Measurements from ENCODE around the gene EEF1G. TPM values are rescaled to one million over a fixed set of nuclear protein-coding genes. Genes with fewer than 3 reads are reported as not detected.

The EEF1G gene
- total and polyA plus RNA-seq, 2 of the 13 experiments (the other 11 are each of a cell fraction or from before 2014, with no cell fraction given): 1,787 to 2,144 TPM

DNA sequence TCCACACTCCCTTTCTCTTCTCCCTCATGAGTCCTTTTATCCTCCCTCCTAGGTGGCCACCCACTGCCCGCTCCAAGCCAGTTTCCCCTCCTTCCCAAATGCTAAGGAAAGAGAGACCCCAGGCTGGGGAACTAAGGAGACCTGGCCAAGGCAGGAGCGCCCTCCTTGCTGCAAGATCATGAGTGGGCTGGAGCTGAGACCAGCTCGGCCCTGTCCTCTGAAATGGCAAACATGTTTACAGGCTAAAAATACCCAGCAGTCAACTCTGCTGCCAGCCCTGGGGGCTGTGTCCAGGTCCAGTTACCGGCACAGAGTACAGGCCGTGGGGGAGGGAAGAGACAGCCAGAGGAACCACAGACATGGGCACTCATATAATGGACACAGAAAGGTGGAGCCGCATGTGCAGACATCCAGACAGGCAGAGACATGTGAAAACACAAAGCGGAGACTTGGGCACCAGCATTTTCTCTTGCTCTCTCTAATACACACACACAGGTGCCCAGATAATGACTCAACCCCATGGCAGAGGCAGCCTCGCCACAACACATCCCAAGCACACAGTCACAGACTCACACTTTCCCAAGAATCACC is 25.9 kb downstream of the EEF1G start (continued):
- TF ChIP-seq ELF4 (CRISPR knock-in tag; IDR thresholded peaks at IDR 0.05; ENCODE audit: borderline replicate concordance) (no peak), ZNF205 (CRISPR knock-in tag; IDR thresholded peaks at IDR 0.05) (peak; percentile 31; the same call in 1 of the 2 replicates), GABPB1 (CRISPR knock-in tag; IDR thresholded peaks at IDR 0.05) (no peak), TRIM24 (CRISPR knock-in tag; IDR thresholded peaks at IDR 0.05) (no peak), ZMYM4 (CRISPR knock-in tag; IDR thresholded peaks at IDR 0.05) (no peak), SNAPC2 (CRISPR knock-in tag; IDR thresholded peaks at IDR 0.05) (no peak), ZC3H4 (CRISPR knock-in tag; IDR thresholded peaks at IDR 0.05; ENCODE audit: borderline replicate concordance) (no peak), ZNF768 (CRISPR knock-in tag; IDR thresholded peaks at IDR 0.05) (no peak), KLF15 (CRISPR knock-in tag; IDR thresholded peaks at IDR 0.05; ENCODE audit: borderline replicate concordance) (no peak), CEBPB (IDR thresholded peaks at IDR 0.05; ENCODE audit: borderline replicate concordance, low read depth, low read length) (no peak), MAZ (IDR thresholded peaks at IDR 0.05; ENCODE audit: borderline replicate concordance, low read depth, low read length) (no peak; the same call in 1 of the 2 replicates), MAZ (CRISPR knock-in tag; IDR thresholded peaks at IDR 0.05; ENCODE audit: low read depth) (peak; percentile 73), POLR2AphosphoS5 (IDR thresholded peaks at IDR 0.05; ENCODE audit: low read depth, low read length) (peak; percentile 73), SRY (CRISPR knock-in tag; IDR thresholded peaks at IDR 0.05) (no peak; the same call in 1 of the 2 replicates), PHF8 (CRISPR knock-in tag; IDR thresholded peaks at IDR 0.05) (no peak; the same call in 1 of the 2 replicates)
- TF ChIP-seq, protein P1, sequence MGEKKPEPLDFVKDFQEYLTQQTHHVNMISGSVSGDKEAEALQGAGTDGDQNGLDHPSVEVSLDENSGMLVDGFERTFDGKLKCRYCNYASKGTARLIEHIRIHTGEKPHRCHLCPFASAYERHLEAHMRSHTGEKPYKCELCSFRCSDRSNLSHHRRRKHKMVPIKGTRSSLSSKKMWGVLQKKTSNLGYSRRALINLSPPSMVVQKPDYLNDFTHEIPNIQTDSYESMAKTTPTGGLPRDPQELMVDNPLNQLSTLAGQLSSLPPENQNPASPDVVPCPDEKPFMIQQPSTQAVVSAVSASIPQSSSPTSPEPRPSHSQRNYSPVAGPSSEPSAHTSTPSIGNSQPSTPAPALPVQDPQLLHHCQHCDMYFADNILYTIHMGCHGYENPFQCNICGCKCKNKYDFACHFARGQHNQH (CRISPR knock-in tag; IDR thresholded peaks at IDR 0.05): peak; percentile 49; the same call in 1 of the 2 replicates
- TF ChIP-seq, protein P2, sequence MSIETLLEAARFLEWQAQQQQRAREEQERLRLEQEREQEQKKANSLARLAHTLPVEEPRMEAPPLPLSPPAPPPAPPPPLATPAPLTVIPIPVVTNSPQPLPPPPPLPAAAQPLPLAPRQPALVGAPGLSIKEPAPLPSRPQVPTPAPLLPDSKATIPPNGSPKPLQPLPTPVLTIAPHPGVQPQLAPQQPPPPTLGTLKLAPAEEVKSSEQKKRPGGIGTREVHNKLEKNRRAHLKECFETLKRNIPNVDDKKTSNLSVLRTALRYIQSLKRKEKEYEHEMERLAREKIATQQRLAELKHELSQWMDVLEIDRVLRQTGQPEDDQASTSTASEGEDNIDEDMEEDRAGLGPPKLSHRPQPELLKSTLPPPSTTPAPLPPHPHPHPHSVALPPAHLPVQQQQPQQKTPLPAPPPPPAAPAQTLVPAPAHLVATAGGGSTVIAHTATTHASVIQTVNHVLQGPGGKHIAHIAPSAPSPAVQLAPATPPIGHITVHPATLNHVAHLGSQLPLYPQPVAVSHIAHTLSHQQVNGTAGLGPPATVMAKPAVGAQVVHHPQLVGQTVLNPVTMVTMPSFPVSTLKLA (IDR thresholded peaks at IDR 0.05): peak; percentile 27; the same call in 1 of the 2 replicates
- TF ChIP-seq, protein P3, sequence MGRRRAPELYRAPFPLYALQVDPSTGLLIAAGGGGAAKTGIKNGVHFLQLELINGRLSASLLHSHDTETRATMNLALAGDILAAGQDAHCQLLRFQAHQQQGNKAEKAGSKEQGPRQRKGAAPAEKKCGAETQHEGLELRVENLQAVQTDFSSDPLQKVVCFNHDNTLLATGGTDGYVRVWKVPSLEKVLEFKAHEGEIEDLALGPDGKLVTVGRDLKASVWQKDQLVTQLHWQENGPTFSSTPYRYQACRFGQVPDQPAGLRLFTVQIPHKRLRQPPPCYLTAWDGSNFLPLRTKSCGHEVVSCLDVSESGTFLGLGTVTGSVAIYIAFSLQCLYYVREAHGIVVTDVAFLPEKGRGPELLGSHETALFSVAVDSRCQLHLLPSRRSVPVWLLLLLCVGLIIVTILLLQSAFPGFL (CRISPR knock-in tag; IDR thresholded peaks at IDR 0.05): no peak
- TF ChIP-seq, protein P4, sequence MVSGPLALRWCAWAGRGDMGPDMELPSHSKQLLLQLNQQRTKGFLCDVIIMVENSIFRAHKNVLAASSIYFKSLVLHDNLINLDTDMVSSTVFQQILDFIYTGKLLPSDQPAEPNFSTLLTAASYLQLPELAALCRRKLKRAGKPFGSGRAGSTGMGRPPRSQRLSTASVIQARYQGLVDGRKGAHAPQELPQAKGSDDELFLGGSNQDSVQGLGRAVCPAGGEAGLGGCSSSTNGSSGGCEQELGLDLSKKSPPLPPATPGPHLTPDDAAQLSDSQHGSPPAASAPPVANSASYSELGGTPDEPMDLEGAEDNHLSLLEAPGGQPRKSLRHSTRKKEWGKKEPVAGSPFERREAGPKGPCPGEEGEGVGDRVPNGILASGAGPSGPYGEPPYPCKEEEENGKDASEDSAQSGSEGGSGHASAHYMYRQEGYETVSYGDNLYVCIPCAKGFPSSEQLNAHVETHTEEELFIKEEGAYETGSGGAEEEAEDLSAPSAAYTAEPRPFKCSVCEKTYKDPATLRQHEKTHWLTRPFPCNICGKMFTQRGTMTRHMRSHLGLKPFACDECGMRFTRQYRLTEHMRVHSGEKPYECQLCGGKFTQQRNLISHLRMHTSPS (CRISPR knock-in tag; IDR thresholded peaks at IDR 0.05; ENCODE audit: low read depth): peak; percentile 71; the same call in 1 of the 2 replicates
- TF ChIP-seq, protein P5, sequence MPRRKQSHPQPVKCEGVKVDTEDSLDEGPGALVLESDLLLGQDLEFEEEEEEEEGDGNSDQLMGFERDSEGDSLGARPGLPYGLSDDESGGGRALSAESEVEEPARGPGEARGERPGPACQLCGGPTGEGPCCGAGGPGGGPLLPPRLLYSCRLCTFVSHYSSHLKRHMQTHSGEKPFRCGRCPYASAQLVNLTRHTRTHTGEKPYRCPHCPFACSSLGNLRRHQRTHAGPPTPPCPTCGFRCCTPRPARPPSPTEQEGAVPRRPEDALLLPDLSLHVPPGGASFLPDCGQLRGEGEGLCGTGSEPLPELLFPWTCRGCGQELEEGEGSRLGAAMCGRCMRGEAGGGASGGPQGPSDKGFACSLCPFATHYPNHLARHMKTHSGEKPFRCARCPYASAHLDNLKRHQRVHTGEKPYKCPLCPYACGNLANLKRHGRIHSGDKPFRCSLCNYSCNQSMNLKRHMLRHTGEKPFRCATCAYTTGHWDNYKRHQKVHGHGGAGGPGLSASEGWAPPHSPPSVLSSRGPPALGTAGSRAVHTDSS (CRISPR knock-in tag; conservative IDR thresholded peaks at IDR 0.05): no peak
- TF ChIP-seq, protein P6, sequence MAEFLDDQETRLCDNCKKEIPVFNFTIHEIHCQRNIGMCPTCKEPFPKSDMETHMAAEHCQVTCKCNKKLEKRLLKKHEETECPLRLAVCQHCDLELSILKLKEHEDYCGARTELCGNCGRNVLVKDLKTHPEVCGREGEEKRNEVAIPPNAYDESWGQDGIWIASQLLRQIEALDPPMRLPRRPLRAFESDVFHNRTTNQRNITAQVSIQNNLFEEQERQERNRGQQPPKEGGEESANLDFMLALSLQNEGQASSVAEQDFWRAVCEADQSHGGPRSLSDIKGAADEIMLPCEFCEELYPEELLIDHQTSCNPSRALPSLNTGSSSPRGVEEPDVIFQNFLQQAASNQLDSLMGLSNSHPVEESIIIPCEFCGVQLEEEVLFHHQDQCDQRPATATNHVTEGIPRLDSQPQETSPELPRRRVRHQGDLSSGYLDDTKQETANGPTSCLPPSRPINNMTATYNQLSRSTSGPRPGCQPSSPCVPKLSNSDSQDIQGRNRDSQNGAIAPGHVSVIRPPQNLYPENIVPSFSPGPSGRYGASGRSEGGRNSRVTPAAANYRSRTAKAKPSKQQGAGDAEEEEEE (CRISPR knock-in tag; IDR thresholded peaks at IDR 0.05; ENCODE audit: borderline replicate concordance): no peak; the same call in 1 of the 2 replicates

All from HepG2 (cell line).